ENCODE results near the gene GRK3.
"Not testable (repeated sequence)": the region's sequence is repeated elsewhere in the genome, so short reads cannot be mapped to it uniquely, and the experiment has no call there.

The GRK3 gene

GRCh38 chr22:25551396-25551795 lies 13.1 kb upstream of the GRK3 start:
- Histone ChIP-seq H3K36me3 (ENCODE audit: control insufficient read depth, insufficient read depth, low read length) (no peaks in the 10 kb centered on the region), H3K4me3 (ENCODE audit: low read length) (no peak overlapping the region), H3K27ac (ENCODE audit: low read length) (no peak overlapping the region), H3K4me1 (ENCODE audit: control insufficient read depth, insufficient read depth, low read length) (peaks cover 1% of the 10 kb centered on the region; the same call in 1 of the 2 replicates), H3K27me3 (ENCODE audit: control insufficient read depth, insufficient read depth, low read length) (no peaks in the 10 kb centered on the region), H3K9me3 (ENCODE audit: control insufficient read depth, insufficient read depth, low read length) (no peaks in the 10 kb centered on the region)
- no CpG with 5 or more reads among the region's 1 CpG for WGBS (ENCODE audit: insufficient coverage, insufficient read length)
- DNase-seq (ENCODE audit: low read depth, low spot score) = no peak

- H3K27me3 ChIP-seq (ENCODE audit: control insufficient read depth, insufficient read depth, low read length); H3K36me3 ChIP-seq (ENCODE audit: control insufficient read depth, insufficient read depth, low read length); H3K4me3 ChIP-seq (ENCODE audit: low read length); H3K27ac ChIP-seq (ENCODE audit: low read length); H3K4me1 ChIP-seq (ENCODE audit: control insufficient read depth, insufficient read depth, low read length); DNase-seq (ENCODE audit: low read depth, low spot score); H3K9me3 ChIP-seq (ENCODE audit: control insufficient read depth, insufficient read depth, low read length): not testable (repeated sequence)
- WGBS (ENCODE audit: insufficient coverage, insufficient read length) = no CpG with 5 or more reads among the region's 1 CpG
Measured at GRCh38 chr22:25552405-25552804, 12.1 kb upstream of the GRK3 start.

- no CpG with 5 or more reads among the region's 2 CpGs for whole genome bisulfite sequencing (ENCODE audit: insufficient coverage, insufficient read length)
- Histone ChIP-seq H3K36me3 (ENCODE audit: control insufficient read depth, insufficient read depth, low read length) (no peaks in the 10 kb centered on the region), H3K9me3 (ENCODE audit: control insufficient read depth, insufficient read depth, low read length) (no peaks in the 10 kb centered on the region), H3K4me1 (ENCODE audit: control insufficient read depth, insufficient read depth, low read length) (no peaks in the 10 kb centered on the region), H3K4me3 (ENCODE audit: low read length) (no peak overlapping the region), H3K27me3 (ENCODE audit: control insufficient read depth, insufficient read depth, low read length) (no peaks in the 10 kb centered on the region), H3K27ac (ENCODE audit: low read length) (no peak overlapping the region)
- DNase-seq (ENCODE audit: low read depth, low spot score) = no peak
Measured at GRCh38 chr22:25553131-25553530, 11.3 kb upstream of the GRK3 start.

- Histone ChIP-seq H3K4me1 (ENCODE audit: control insufficient read depth, insufficient read depth, low read length) (no peaks in the 10 kb centered on the region), H3K27me3 (ENCODE audit: control insufficient read depth, insufficient read depth, low read length) (no peaks in the 10 kb centered on the region), H3K9me3 (ENCODE audit: control insufficient read depth, insufficient read depth, low read length) (no peaks in the 10 kb centered on the region), H3K27ac (ENCODE audit: low read length) (no peak overlapping the region), H3K4me3 (ENCODE audit: low read length) (no peak overlapping the region), H3K36me3 (ENCODE audit: control insufficient read depth, insufficient read depth, low read length) (no peaks in the 10 kb centered on the region)
- no peak for DNase-seq (ENCODE audit: low read depth, low spot score)
- WGBS (ENCODE audit: insufficient coverage, insufficient read length) = no CpG with 5 or more reads among the region's 1 CpG
Measured at GRCh38 chr22:25554238-25554671, 10.2 kb upstream of the GRK3 start.

- Histone ChIP-seq H3K27ac (ENCODE audit: low read length) (no peak overlapping the region), H3K4me3 (ENCODE audit: low read length) (no peak overlapping the region), H3K9me3 (ENCODE audit: control insufficient read depth, insufficient read depth, low read length) (no peaks in the 10 kb centered on the region), H3K36me3 (ENCODE audit: control insufficient read depth, insufficient read depth, low read length) (no peaks in the 10 kb centered on the region), H3K27me3 (ENCODE audit: control insufficient read depth, insufficient read depth, low read length) (no peaks in the 10 kb centered on the region), H3K4me1 (ENCODE audit: control insufficient read depth, insufficient read depth, low read length) (no peaks in the 10 kb centered on the region)
- WGBS (ENCODE audit: insufficient coverage, insufficient read length) = no CpG with 5 or more reads among the region's 2 CpGs
- no peak for DNase-seq (ENCODE audit: low read depth, low spot score)
Measured at GRCh38 chr22:25554689-25555088, 9.8 kb upstream of the GRK3 start.

GRCh38 chr22:25555586-25555985 lies 8.9 kb upstream of the GRK3 start:
- no CpG with 5 or more reads among the region's 4 CpGs for WGBS (ENCODE audit: insufficient coverage, insufficient read length)

GRCh38 chr22:25557218-25557617 lies 7.3 kb upstream of the GRK3 start:
- WGBS (ENCODE audit: insufficient coverage, insufficient read length) = no CpG with 5 or more reads among the region's 5 CpGs
- Histone ChIP-seq H3K4me3 (ENCODE audit: low read length) (no peak overlapping the region), H3K27ac (ENCODE audit: low read length) (no peak overlapping the region), H3K9me3 (ENCODE audit: control insufficient read depth, insufficient read depth, low read length) (no peaks in the 10 kb centered on the region), H3K4me1 (ENCODE audit: control insufficient read depth, insufficient read depth, low read length) (no peaks in the 10 kb centered on the region), H3K36me3 (ENCODE audit: control insufficient read depth, insufficient read depth, low read length) (no peaks in the 10 kb centered on the region), H3K27me3 (ENCODE audit: control insufficient read depth, insufficient read depth, low read length) (no peaks in the 10 kb centered on the region)
- no peak for DNase-seq (ENCODE audit: low read depth, low spot score)

More at GRCh38 chr22:25555586-25555985, 8.9 kb upstream of the GRK3 start:
- Histone ChIP-seq H3K27ac (ENCODE audit: low read length) (no peak overlapping the region), H3K4me3 (ENCODE audit: low read length) (no peak overlapping the region), H3K36me3 (ENCODE audit: control insufficient read depth, insufficient read depth, low read length) (no peaks in the 10 kb centered on the region), H3K27me3 (ENCODE audit: control insufficient read depth, insufficient read depth, low read length) (no peaks in the 10 kb centered on the region), H3K9me3 (ENCODE audit: control insufficient read depth, insufficient read depth, low read length) (no peaks in the 10 kb centered on the region), H3K4me1 (ENCODE audit: control insufficient read depth, insufficient read depth, low read length) (no peaks in the 10 kb centered on the region)
- DNase-seq (ENCODE audit: low read depth, low spot score) = no peak

GRCh38 chr22:25558341-25558740 lies 6.1 kb upstream of the GRK3 start:
- H3K27me3 ChIP-seq (ENCODE audit: control insufficient read depth, insufficient read depth, low read length) = no peaks in the 10 kb centered on the region; the same call in 1 of the 2 replicates
- H3K4me3 ChIP-seq (ENCODE audit: low read length) = no peak overlapping the region

GRCh38 chr22:25559910-25560309 lies 4.6 kb upstream of the GRK3 start:
- not testable (repeated sequence) for H3K27me3 ChIP-seq (ENCODE audit: control insufficient read depth, insufficient read depth, low read length); H3K36me3 ChIP-seq (ENCODE audit: control insufficient read depth, insufficient read depth, low read length); H3K4me1 ChIP-seq (ENCODE audit: control insufficient read depth, insufficient read depth, low read length); H3K9me3 ChIP-seq (ENCODE audit: control insufficient read depth, insufficient read depth, low read length); H3K27ac ChIP-seq (ENCODE audit: low read length); DNase-seq (ENCODE audit: low read depth, low spot score); H3K4me3 ChIP-seq (ENCODE audit: low read length)
- no CpG with 5 or more reads among the region's 4 CpGs for WGBS (ENCODE audit: insufficient coverage, insufficient read length)

More at GRCh38 chr22:25558341-25558740, 6.1 kb upstream of the GRK3 start:
- Histone ChIP-seq H3K9me3 (ENCODE audit: control insufficient read depth, insufficient read depth, low read length) (no peaks in the 10 kb centered on the region), H3K4me1 (ENCODE audit: control insufficient read depth, insufficient read depth, low read length) (0 out of 2 replicates have a peak, but pooled peaks cover 2% of the 10 kb centered on the region), H3K27ac (ENCODE audit: low read length) (no peak overlapping the region), H3K36me3 (ENCODE audit: control insufficient read depth, insufficient read depth, low read length) (no peaks in the 10 kb centered on the region)
- no peak for DNase-seq (ENCODE audit: low read depth, low spot score)
- WGBS (ENCODE audit: insufficient coverage, insufficient read length) = no CpG with 5 or more reads among the region's 4 CpGs

GRCh38 chr22:25561182-25561581 lies 3.3 kb upstream of the GRK3 start:
- not testable (repeated sequence) for H3K27ac ChIP-seq (ENCODE audit: low read length); H3K4me3 ChIP-seq (ENCODE audit: low read length); H3K36me3 ChIP-seq (ENCODE audit: control insufficient read depth, insufficient read depth, low read length); H3K27me3 ChIP-seq (ENCODE audit: control insufficient read depth, insufficient read depth, low read length); DNase-seq (ENCODE audit: low read depth, low spot score); H3K4me1 ChIP-seq (ENCODE audit: control insufficient read depth, insufficient read depth, low read length); H3K9me3 ChIP-seq (ENCODE audit: control insufficient read depth, insufficient read depth, low read length)
- no CpG with 5 or more reads among the region's 3 CpGs for WGBS (ENCODE audit: insufficient coverage, insufficient read length)

- H3K4me1 ChIP-seq (ENCODE audit: control insufficient read depth, insufficient read depth, low read length); H3K9me3 ChIP-seq (ENCODE audit: control insufficient read depth, insufficient read depth, low read length); H3K27ac ChIP-seq (ENCODE audit: low read length); DNase-seq (ENCODE audit: low read depth, low spot score); H3K36me3 ChIP-seq (ENCODE audit: control insufficient read depth, insufficient read depth, low read length); H3K27me3 ChIP-seq (ENCODE audit: control insufficient read depth, insufficient read depth, low read length); H3K4me3 ChIP-seq (ENCODE audit: low read length): not testable (repeated sequence)
- no CpG with 5 or more reads among the region's 1 CpG for WGBS (ENCODE audit: insufficient coverage, insufficient read length)
Measured at GRCh38 chr22:25561927-25562326, 2.5 kb upstream of the GRK3 start.

All from iPS DF 6.9 (cell line).